Esophagus squamous epithelium (tissue), 5 donors: ENCODE data around the gene RPS15. TPM values are rescaled to one million over a fixed set of nuclear protein-coding genes. Genes with fewer than 3 reads are reported as not detected.
A peak's percentile ranks its signal among the peaks of the same experiment; 100 is the strongest.

ENCODE experiments used
- DNase-seq: peaks from one replicate; lab custom pipeline; 2025; lab: John Stamatoyannopoulos, UW
- H3K27ac ChIP-seq, 4 donors: fragments of 200-600 bp; sonication (generic); one replicate each; pipeline ENCODE4 v1.5.1; 2016 to 2019; ENCODE audit warnings: mild to moderate bottlenecking in 1 of 4
- H3K27me3 ChIP-seq, 4 donors: fragments of 200-600 bp; sonication (generic); 1 replicate in 3 of 4; 2 replicates in 1 of 4; pipeline versions ENCODE4 v1.5.1 to v1.6.0; 2017 to 2021; ENCODE audit warnings: antibody characterized with exemption in 1 of 4
- H3K36me3 ChIP-seq, 3 donors: fragments of 200-600 bp; sonication (generic); one replicate each; pipeline ENCODE4 v1.5.1; 2016 to 2019
- H3K4me1 ChIP-seq, 3 donors: fragments of 200-600 bp; sonication (generic); one replicate each; pipeline ENCODE4 v1.5.1; 2017 to 2019
- H3K4me3 ChIP-seq, 4 donors: fragments of 200-600 bp; sonication (generic); 1 replicate in 3 of 4; 2 replicates in 1 of 4; pipeline ENCODE4 v1.5.1; 2016 to 2019; ENCODE audit warnings: mild to moderate bottlenecking in 2 of 4, moderate library complexity in 1 of 4
- H3K9me3 ChIP-seq, 3 donors: fragments of 200-600 bp; sonication (generic); one replicate each; pipeline ENCODE4 v1.5.1; 2016 to 2019
- POLR2A ChIP-seq, 4 donors: fragments of 450-650 bp; IDR thresholded peaks; one replicate each; pipeline ENCODE4 v1.6.1; 2017; ENCODE audit warnings: antibody characterized with exemption in 4 of 4, mild to moderate bottlenecking in 4 of 4, moderate library complexity in 3 of 4
- WGBS, 2 donors: methylation state at CpG; one replicate each; pipeline ENCODE4 v1.1.5; 2018; 5-methylcytosine and 5-hydroxymethylcytosine counted together
- intact Hi-C: fragments of 100-400 bp; cut with DNase I; formaldehyde crosslinking; loops from one replicate; pipeline ENCODE4 v1.15.0; 2022
- total RNA-seq, 4 donors: library from RNA; depleted of rRNA; stranded (reverse); fragments of >200 nt; gene quantifications; one replicate each; pipeline ENCODE4 v1.1.0, GENCODE V29; 2016
- TF ChIP-seq, protein P1 (sequence below), 6 experiments: fragments of 450-650 bp in 4 of 6; fragments of 200-600 bp in 2 of 6; sonication (generic) in 2 of 6; IDR thresholded peaks; one replicate each; pipeline ENCODE4 v1.5.1; 2016 to 2019; ENCODE audit warnings: antibody characterized with exemption in 6 of 6, mild to moderate bottlenecking in 4 of 6, moderate library complexity in 4 of 6
- donor health status: DM: yes; HTN: yes; CAD: no.

Gene RPS15
- total RNA-seq, 4 donors from 2014 or later = 2,502 to 3,774 (median 3,129) TPM

DNA sequence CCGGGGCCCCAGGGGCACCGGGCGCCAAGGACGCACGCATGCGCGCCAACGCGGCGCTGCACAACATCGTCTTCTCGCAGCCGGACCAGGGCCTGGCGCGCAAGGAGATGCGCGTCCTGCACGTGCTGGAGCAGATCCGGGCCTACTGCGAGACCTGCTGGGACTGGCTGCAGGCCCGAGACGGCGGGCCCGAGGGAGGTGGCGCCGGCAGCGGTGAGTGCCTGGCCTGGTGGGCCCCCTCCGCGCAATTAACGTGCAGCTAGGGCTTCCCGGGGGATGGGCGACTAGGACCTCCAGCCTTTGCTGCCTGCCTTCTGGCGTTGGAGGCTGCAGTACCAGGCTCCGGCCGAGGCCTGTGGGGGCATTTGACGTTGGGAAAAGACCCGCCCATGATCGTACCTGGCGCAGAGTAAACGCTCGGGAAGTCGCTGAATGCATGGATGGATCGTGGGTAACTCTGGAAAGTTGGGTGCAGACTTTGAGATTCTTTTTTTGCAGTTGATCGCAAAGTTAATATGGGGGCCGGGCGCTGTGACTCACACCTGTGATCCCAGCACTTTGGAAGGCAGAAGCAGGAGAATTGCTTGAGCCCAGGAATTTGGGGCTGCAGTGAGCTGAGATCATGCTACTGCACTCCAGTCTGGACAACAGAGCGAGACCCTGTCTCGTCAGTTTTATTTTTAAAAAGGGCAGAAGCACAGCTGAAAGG, 19.0 kb downstream of the RPS15 start:
- Histone ChIP-seq H3K36me3 (peaks cover 0 to 15% (median 7%) of the 10 kb centered on the region in 3 donors), H3K4me3 (no peak overlapping the region), H3K4me1 (peaks cover 19 to 51% (median 20%) of the 10 kb centered on the region in 3 donors), H3K9me3 (no peaks in the 10 kb centered on the region), H3K27me3 (peaks cover 14 to 77% (median 22%) of the 10 kb centered on the region in 4 donors), H3K27ac (no peak overlapping the region)
- DNase-seq = no peak
- TF ChIP-seq, protein P1, sequence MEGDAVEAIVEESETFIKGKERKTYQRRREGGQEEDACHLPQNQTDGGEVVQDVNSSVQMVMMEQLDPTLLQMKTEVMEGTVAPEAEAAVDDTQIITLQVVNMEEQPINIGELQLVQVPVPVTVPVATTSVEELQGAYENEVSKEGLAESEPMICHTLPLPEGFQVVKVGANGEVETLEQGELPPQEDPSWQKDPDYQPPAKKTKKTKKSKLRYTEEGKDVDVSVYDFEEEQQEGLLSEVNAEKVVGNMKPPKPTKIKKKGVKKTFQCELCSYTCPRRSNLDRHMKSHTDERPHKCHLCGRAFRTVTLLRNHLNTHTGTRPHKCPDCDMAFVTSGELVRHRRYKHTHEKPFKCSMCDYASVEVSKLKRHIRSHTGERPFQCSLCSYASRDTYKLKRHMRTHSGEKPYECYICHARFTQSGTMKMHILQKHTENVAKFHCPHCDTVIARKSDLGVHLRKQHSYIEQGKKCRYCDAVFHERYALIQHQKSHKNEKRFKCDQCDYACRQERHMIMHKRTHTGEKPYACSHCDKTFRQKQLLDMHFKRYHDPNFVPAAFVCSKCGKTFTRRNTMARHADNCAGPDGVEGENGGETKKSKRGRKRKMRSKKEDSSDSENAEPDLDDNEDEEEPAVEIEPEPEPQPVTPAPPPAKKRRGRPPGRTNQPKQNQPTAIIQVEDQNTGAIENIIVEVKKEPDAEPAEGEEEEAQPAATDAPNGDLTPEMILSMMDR (IDR thresholded peaks at IDR 0.05) = peak in 2 of 6 experiments; percentile 14 to 32
- no peak for TF ChIP-seq POLR2A (IDR thresholded peaks at IDR 0.05)
- 28 to 80% methylated on average over 1 to 25 of the region's 48 CpGs for WGBS, 2 donors
- intact Hi-C loops = loop anchor here (10.0 kb wide), 1 partner anchor 172 kb away; the partner anchor contains the start of gene EFNA2

DNA sequence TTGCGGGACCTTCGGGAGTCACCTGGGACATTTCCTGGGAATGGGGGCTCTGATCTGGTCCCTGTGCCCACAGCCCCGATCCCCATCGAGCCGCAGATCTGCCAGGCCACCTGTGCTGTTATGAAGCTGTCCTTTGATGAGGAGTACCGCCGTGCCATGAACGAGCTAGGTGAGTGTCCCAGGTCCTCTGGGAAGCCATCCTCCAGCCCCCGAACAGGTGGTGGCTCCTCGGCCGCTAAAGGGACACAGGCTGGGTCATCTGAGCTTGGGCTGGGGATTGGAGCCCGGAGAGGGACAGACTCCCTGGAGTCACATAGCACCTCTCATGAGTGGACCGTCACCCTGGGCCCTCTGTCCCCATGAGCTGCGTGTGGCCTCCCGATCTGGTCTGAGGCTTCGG, 19.7 kb downstream of the RPS15 start:
- peaks cover 19 to 46% (median 20%) of the 10 kb centered on the region in 3 donors for H3K4me1 ChIP-seq
- H3K36me3 ChIP-seq = peaks cover 0 to 15% (median 7%) of the 10 kb centered on the region in 3 donors
- 87% methylated on average over 10 of the region's 16 CpGs; no CpG with 5 or more reads in 1 of the 2 donors for WGBS, 2 donors
- no peak for DNase-seq
- H3K27ac ChIP-seq = no peak overlapping the region
- no peak overlapping the region for H3K4me3 ChIP-seq
- TF ChIP-seq POLR2A (IDR thresholded peaks at IDR 0.05) = no peak
- TF ChIP-seq, protein P1 (IDR thresholded peaks at IDR 0.05) = no peak
- no peaks in the 10 kb centered on the region for H3K9me3 ChIP-seq
- intact Hi-C loops = loop anchor here (10.0 kb wide), 1 partner anchor 173 kb away; the partner anchor contains the start of gene EFNA2
- H3K27me3 ChIP-seq = peaks cover 9 to 70% (median 15%) of the 10 kb centered on the region in 4 donors

DNA sequence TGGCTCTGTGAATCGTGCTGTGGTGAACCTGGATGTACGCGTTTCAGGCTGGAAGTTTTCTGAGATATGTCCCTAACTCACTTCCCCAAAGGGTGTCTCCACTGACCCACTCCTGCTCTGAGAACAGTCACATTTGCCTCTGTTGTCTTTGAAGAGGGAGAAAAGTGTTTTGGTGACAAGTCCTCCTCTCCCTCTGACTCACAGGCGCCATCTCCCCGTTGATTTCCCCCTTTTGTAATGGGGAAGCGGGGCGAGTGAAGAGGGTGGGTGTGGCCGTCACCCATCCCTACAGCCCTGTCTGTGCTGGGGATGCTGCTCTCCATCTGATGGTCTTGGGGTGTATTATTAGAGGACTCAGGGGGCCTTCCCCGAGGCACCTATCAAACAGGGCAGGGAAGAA, 21.3 kb downstream of the RPS15 start:
- no peak overlapping the region for H3K27ac ChIP-seq
- H3K27me3 ChIP-seq = peaks cover 5 to 62% (median 9%) of the 10 kb centered on the region in 4 donors
- H3K9me3 ChIP-seq = no peaks in the 10 kb centered on the region
- H3K4me3 ChIP-seq = no peak overlapping the region
- WGBS, 2 donors = 71 to 83% methylated on average over 2 to 6 of the region's 9 CpGs
- no peak for DNase-seq
- intact Hi-C loops = loop anchor here (10.0 kb wide), 1 partner anchor 175 kb away; the partner anchor contains the start of gene EFNA2
- H3K36me3 ChIP-seq = peaks cover 0 to 15% (median 7%) of the 10 kb centered on the region in 3 donors
- H3K4me1 ChIP-seq = peaks cover 10 to 32% (median 14%) of the 10 kb centered on the region in 3 donors
- TF ChIP-seq POLR2A (IDR thresholded peaks at IDR 0.05) = no peak
- TF ChIP-seq, protein P1 (IDR thresholded peaks at IDR 0.05) = no peak

DNA sequence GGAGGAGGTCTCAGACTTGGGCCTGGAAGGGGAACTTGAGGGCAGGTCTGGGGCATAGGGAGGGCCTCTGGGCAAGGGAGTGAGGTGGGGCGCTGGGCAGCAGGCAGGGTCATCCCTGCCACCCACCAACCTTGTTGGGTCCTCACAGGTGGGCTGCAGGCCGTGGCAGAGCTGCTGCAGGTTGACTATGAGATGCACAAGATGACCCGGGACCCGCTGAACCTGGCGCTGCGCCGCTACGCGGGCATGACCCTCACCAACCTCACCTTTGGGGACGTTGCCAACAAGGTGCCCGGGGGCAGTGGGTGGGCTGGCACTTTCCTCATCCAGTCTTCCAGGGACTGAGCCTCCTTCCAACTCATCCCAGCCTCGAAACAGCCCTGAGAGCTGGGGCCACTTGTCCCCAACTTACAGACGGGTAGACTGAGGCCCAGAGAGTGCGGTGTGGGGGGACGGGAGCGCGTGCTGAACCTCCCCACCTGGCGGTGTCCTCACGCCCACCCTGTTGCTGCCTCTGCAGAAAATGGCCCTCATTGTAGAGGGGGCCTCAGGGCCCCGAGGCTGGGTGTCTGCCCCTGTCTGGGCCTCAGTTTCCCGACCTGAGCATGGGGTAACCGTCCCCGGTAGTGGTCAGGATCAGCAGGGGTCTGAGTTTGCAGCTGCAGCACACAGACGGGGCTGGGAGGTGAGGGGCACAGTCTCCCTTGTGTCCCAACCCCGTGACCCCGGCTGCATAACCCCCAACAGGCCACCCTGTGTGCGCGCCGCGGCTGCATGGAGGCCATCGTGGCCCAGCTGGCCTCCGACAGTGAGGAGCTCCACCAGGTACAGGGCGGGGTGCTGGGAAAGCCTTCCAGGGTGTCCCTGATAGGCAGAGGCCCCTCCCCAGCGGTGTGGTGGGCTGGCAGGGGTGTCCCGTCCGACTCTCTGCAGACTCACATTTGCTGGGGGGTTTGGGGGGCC, 22.1 kb downstream of the RPS15 start:
- TF ChIP-seq POLR2A (IDR thresholded peaks at IDR 0.05) = no peak
- TF ChIP-seq, protein P1 (IDR thresholded peaks at IDR 0.05) = no peak
- no peaks in the 10 kb centered on the region for H3K9me3 ChIP-seq
- peaks cover 6 to 28% (median 11%) of the 10 kb centered on the region in 3 donors for H3K4me1 ChIP-seq
- H3K27me3 ChIP-seq = peaks cover 5 to 62% (median 9%) of the 10 kb centered on the region in 4 donors
- intact Hi-C loops = no loop called here
- peaks cover 0 to 15% (median 7%) of the 10 kb centered on the region in 3 donors for H3K36me3 ChIP-seq
- 86 to 97% methylated on average over 4 to 6 of the region's 36 CpGs for WGBS, 2 donors
- no peak overlapping the region for H3K4me3 ChIP-seq
- DNase-seq = no peak
- H3K27ac ChIP-seq = no peak overlapping the region
